Neural progenitor cell (in vitro differentiated cells): Measurements from ENCODE around the gene G6PD.

Experiments used
- EZH2 ChIP-seq: fragments of 200-600 bp; sonication (generic); IDR thresholded peaks from 2 replicates; pipeline ENCODE4 v1.6.1; 2017; ENCODE audit warnings: antibody characterized with exemption, mild to moderate bottlenecking, moderate library complexity
- TF ChIP-seq, protein P1 (sequence below): fragments of 200-600 bp; sonication (generic); IDR thresholded peaks from 2 replicates; pipeline ENCODE4 v1.5.1; 2017; ENCODE audit warnings: antibody characterized with exemption, mild to moderate bottlenecking

DNA sequence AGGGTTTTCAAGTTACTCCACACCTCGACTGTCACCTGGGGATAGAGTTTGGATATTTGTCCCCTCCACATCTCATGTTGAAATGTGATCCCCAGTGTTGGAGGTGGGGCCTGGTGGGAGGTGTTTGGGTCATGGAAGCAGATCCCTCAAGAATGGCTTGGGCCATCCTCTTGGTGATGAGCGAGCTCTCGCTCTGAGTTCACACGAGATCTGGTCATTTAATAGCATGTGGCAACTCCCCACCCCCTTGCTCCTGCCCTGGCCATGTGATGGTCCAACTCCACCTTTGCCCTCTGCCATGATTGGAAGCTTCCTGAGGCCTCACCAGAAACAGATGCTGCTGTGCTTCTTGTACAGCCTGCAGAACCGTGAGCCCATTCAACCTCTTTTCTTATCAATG, 46.6 kb upstream of the G6PD start:
- TF ChIP-seq EZH2, result no peak
- TF ChIP-seq, protein P1, sequence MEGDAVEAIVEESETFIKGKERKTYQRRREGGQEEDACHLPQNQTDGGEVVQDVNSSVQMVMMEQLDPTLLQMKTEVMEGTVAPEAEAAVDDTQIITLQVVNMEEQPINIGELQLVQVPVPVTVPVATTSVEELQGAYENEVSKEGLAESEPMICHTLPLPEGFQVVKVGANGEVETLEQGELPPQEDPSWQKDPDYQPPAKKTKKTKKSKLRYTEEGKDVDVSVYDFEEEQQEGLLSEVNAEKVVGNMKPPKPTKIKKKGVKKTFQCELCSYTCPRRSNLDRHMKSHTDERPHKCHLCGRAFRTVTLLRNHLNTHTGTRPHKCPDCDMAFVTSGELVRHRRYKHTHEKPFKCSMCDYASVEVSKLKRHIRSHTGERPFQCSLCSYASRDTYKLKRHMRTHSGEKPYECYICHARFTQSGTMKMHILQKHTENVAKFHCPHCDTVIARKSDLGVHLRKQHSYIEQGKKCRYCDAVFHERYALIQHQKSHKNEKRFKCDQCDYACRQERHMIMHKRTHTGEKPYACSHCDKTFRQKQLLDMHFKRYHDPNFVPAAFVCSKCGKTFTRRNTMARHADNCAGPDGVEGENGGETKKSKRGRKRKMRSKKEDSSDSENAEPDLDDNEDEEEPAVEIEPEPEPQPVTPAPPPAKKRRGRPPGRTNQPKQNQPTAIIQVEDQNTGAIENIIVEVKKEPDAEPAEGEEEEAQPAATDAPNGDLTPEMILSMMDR, result no peak
